GM19351 (cell line): ENCODE data around the gene GRID2IP.

Experiments
- ATAC-seq: cut with Tn5 transposase; IDR thresholded peaks from one replicate; pipeline ENCODE4 v1.9.1; 2021; ENCODE audit warnings: mild to moderate bottlenecking, moderate library complexity; ENCODE audit not compliant: unreplicated experiment

The GRID2IP gene

DNA sequence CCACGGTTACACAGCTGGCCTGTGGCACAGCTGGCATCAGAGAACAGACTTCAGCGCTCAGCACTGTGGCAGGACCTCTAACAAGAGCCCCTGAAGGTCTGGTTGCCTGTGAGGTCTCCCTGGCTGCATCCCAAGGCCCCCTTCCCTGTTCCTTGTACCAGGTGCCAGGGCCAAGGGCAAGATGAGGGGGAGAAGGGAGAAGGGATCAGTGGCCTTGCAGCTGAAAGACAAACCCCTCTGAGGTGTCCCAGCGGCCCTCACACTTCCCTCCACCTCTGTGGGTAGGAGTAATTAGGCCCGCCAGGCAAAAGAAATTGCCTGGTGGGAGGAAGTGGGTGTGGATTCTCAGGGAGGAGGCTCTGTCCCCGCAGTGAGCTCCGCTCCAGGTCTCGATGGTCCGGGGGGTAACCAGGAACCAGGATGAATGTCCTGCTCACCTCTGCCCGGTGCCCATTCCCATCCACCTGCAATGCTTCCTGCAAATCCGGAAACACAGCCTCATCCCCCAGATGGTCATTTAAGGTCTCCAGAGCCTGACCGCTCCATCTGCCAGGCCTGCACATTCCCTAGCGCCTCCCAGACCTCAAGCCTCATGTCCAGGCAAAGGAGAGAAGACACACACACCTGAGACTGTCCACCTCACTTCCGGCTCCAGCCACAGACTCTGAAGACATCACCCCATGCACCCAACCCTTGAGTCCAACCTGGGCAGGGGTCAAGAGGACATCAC is 22.7 kb downstream of the GRID2IP start:
- ATAC-seq: no peak

DNA sequence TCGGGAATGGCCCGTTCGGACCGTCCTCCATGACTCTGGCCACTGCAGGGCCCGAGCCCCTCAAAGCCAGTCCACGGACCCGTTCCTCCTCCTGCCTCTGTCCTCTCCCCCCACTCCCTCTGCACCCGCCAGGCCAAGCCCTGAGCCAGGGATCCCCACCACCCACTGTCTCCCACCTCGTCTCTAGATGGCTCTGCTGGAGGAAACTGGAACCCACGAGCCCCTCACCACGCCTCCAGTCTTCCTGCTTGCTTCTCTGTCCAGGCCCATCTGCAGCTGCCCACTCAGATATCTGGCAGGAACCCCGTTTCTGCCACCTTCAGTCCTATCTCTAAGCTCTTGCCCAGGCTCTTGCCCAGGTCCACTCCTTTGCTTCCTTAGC is 24.3 kb downstream of the GRID2IP start:
- no peak for ATAC-seq

DNA sequence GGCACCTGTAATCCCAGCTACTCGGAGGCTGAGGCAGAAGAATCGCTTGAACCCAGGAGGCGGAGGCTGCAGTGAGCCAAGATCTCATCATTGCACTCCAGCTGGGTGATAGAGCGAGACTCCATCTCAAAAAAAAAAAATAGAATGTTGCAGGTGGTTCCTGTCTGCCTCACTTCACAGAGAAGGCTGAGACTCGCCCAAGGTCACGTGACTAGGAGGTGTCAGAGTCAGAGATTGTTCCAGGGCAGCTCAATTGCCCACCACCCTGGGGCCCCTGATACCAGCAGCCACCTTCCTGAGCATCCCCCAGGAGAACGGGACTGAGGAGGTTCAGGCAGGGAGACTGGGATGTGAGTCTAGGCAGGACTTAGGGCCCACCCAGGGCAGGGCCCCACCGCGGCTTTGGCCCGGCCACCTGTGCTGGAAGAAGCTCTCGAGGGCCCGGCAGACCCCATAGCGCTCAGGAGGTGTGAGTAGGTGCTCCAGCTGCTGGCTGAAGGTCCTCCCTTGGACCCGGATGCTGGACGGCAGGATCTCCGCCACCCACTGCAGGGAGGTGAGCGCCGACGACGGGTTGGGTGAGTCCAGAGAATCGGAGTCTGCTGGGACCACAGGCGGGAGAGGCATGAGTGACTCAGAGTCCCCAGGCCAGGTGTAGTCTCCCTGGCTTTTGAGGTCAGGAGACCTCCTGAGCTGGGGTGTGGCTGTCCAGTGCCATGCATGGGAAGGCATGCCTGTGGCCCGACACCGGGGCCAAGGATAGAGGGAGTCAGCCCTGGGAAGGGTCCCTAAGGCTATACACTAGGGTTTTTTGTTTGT is 30.9 kb downstream of the GRID2IP start:
- no peak for ATAC-seq

DNA sequence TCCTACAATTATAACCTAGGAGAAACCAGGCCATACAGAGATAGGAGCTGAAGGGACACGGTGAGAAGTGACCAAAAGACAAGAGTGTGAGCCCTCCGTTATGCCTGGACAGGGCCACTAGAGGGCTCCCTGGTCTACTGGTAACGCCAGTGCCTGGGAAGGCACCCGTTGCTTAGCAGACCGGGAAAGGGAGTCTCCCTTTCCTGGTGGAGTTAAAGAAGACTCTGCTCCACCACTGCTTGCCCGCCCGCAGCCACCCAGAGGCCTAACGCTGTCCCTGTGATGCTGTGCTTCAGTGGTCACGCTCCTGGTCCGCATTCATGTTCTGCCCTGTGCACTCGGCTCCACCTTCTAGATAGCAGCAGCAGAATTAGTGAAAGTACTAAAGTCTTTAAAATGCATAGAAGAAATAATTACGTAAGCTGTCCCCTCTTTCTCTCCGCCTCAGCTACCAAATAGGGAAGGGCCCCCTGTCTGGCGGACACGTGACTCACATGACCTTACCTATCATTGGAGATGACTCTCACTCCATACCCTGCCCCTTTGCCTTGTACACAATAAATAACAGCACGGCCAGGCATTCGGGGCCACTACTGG is 34.8 kb downstream of the GRID2IP start:
- ATAC-seq: peak; percentile 79

DNA sequence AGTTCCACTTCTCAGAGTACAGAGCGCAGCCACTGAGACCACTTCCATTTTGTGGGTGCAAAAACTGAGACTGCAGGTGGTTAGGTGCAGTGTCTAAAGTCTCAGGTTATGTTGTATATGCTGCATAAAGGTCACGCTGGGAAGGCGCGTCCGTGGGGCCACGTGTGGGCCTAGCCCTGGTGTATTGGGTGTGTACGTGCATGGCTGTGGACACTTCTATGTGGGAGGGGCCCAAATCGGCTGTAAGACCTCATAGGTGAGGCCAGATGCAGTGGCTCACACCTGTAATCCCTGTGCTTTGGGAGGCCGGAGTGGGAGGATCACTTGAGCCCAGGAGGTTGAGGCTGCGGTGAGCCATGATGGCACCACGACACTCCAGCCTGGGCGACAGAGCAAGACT is 37.7 kb downstream of the GRID2IP start:
- ATAC-seq: no peak

- ATAC-seq: no peak
Measured at GRCh38 chr7:6512892-6513291, 38.4 kb downstream of the GRID2IP start.

DNA sequence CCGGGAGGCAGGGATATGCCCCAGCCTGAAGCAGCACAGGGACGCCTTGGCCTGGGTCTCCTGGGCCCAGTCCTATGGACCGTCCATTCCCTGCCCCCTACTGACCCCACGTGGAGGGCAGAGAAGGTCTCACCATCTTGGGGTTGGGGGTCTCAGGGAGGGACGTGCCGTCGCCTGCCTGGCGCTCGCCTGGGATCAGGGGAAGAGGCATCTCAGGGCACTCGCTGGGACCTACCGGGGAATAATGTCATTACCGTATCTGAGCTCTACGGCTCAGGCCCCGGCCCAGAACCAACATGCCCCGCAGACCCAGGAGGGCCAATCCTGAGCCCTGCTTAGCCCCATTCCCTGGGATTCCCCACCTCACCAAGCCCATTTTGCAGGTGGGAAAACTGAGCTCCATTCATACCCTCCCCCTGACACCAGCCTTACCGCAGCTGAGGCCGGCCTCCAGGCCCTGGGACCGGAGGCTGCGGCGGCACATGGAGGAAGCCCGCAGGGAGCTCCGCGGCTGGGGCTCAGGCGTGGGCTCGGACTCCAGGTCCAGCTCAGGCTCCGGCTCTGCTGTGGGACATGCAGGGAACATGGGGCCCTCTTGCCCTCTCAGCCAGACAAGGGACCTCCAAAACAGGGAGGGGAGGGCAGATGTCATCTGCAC is 40.7 kb downstream of the GRID2IP start:
- no peak for ATAC-seq

DNA sequence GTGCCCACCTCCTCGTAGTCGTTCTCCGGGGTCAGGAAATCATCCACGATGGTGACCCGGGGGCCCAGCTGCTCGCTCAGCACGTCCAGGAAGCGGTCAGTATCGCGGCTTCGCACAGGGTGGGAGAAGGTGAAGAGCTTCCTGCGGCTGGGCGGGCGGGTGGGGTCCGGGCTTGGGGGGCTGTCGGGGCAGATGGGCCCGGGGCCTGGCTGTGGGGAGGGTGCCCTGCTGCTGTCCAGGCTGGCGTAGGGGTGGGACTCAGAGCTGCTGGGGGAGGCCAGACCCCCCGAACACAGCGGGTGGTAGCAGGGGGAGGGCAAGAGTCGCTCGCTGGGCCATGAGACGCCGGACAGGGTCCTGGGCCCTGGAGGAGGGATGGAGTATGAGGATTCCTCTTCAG is 42.3 kb downstream of the GRID2IP start:
- no peak for ATAC-seq

DNA sequence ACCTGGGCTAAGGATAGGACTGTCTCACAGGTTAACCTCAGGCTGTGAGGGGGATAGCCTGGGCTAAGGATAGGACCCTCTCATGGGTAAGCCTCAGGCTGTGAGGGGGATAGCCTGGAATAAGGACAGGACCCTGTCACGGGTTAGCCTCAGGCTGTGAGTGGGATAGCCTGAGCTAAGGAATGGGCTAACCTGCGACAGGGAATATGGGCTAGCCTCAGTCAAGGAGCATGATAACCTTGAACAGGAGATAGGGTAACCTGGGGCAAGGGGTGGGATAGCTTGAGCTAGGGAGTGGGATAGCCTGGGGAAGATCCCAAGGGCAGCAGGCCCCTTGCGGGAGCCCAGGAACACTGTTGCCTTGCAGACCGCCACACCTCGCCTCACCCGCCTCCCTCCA is 42.7 kb downstream of the GRID2IP start:
- no peak for ATAC-seq

DNA sequence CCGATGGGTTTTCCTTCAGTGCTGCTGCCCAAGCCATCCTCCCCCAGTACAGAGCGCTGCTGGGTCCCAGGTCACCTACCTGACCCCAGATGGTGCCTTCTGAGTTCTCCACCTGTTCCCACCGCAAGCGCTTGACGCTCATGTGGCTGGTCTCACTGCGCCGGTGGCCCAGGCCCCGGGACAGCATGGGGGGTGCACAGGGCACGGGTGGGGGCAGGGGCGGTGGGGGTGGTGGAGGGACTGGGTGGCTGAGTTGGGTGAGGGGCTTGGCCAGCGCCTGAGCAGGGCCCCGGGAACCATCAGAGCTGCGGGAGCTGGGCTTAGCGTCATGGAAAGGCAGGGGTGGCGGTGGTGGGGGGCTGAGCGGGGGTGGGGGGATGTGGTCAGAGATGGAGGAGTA is 43.4 kb downstream of the GRID2IP start:
- no peak for ATAC-seq

DNA sequence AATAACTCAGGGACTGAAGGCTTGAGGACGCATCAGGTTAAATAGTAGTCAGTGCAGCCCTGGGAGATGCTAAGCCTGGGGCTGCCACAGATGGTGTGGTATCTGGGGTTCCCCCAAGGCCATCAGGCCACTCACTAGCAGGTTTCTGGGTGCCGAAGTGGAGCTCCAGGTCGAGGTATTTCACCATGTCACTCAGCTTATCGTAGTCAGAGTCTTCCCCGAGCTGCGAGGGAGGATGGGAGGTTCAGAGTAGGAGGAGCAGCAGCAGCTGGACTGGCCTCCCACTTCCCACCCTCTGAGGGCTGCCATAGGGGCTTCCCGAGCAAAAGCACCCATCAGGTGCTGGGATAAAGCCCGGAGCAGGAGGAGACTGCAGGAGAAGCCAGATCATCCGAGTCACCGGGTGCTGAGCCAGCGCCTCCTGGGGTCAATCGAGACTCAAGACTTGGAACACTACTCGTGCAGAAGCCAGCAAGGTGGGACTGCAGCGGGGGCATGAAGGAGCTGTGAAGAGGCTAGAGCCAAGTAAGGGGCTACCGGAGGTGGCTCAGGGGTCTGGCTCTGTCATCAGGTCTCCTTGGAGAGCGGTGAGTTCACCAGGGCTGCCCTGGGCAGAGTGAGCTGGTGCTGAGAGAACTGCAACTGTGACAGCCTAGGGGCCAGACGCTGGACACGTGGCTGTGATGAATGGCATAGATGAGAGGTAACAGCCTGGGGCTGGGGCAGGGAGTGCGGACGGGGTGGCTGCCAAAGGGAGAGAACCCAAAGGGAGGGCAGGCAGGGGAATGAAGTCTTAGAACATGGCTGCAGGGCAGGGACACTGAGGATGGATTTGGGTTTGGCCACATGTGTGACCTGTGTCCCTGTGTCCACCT is 45.3 kb downstream of the GRID2IP start:
- ATAC-seq: no peak

DNA sequence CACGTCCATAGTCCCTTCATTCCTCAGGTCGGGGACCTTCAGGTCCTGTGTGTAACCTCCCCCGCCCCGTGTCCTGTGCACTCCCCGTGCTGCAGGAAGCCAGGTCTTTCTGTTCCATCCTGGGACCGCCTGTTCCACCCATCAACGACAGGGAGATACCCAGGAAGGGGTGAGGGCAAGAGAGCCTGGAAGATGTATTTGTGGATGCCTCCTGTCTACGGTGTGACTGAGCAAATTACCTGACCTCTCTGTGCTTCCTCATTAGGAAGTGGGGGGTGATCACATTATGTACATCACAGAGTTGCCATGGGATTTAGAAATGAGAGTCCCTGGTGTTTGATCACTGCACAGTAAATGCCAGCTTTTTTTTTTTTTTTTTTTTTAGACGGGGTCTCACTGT is 46.3 kb downstream of the GRID2IP start:
- ATAC-seq: no peak

- no peak for ATAC-seq
Measured at GRCh38 chr7:6502886-6503285, 48.4 kb downstream of the GRID2IP start.

- no peak for ATAC-seq
Measured at GRCh38 chr7:6501586-6502564, 49.4 kb downstream of the GRID2IP start.

DNA sequence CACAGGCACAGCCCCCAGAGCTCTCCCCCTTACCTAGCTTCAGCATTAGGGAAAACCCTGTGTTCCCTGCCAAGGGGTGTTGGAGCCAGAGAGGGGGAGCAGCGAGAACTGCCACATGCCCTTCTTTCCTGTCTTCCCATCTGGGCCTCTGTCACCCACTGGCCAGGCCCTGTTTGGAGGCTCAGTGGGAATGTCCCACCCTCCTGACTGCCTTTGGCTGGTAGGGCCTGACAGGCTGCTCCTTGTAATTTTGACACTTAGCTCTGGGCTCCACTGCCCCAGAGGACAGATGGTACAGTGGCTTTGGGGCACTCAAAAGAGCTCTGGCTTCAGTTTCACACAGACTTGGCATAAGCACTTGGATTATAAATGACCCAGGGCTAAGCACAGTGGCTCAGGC is 50.6 kb downstream of the GRID2IP start:
- no peak for ATAC-seq

DNA sequence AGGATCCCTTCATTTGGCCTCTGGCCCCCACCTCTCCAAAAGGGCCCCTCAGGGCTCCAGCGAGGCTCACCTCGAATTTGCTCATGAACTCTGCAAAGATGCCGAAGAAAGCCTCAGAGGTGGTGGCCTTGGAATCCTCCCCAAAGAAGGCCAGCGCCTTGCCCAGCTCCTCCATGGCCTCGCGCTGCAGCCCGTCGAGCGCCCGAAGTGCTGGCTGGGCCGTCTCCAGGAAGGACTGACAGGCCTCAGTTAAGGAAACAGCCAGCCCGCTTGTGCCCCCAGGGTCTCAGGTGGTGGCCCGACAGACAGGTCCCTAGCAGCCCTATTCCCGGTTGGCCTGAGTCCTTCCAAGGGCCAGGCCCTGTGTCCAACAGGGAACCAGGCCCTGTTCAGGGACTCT is 53.3 kb downstream of the GRID2IP start:
- ATAC-seq: no peak

DNA sequence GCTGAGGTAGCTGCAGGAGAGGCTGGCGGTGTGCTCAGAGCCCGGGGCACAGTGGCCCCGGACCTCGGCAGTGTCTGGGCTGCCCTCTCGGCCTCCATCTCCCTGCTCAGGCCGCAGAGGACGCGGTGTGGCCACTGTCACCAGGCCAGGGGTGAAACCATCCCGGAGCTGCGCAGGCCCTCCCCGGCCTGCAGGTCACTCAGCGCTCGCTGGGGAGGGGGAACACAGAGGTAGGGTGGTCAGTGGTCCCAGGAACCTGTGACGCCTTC is 53.7 kb downstream of the GRID2IP start:
- no peak for ATAC-seq

GRCh38 chr7:6496842-6497636 is 54.2 kb downstream of the GRID2IP start:
- ATAC-seq: no peak
